Measurements from ENCODE around the gene MAP3K5.
"Not testable (repeated sequence)": the region's sequence is repeated elsewhere in the genome, so short reads cannot be mapped to it uniquely, and the experiment has no call there.

Gene MAP3K5

DNA sequence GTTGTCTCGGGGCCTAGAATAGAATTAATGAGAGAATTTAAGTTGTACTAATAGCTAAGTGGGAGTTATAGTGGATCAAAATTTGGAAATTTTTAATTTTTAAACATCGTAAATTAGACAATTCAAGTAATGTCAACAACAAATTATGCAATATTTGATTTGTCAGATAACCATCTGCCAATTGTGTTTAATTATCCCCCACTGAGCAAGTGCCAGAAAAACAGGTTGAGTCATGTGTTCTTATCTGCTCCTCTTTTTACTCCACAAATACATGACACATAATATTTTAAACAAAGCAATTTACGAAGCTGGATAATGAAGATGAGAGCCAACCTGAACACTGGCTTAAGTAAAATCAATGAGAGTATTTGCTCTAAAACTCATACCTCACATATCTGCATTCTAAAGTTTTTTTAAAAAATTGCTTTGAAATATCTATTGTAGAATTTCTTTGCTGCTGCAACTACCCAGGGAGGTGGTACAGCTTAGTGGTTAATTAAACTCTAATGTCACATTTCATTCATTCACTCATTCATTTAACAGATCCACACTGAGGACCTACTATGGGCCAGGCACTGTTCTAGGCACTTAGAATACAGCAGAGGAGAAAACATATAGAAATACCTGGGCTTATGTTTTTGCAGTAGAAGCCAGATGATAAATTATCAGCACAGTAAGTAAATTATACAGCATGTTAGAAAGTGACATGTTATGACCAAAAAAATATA is 184.9 kb downstream of the MAP3K5 start:
- DNase-seq: no peak

DNA sequence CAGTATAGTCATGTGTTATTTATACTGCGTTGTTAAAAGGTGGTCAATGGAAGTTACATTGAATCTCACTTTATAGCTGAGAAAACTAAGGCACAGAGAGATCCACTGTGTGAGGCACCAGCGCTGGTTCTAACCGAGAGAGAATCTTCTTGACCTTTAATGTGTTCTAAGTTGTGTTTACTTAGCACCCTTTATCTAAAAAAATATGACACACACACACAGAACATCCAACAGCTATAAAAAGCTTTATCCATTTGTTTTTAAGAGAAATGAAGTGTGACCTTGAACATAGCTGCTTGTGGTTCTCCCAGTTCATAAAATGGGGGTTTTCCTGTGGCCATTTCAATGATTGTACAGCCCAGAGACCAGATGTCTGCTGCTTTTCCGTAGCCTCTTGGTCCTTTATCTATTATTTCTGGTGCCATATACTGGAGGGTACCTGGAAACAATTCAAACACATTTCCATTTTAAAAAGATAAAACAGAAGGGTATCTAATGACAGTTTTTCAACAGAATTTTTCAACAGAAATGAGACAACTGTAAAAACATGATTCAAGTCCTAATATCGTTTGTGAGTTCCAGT is 187.3 kb downstream of the MAP3K5 start:
- DNase-seq: no peak

GRCh38 chr6:136604328-136604825 is 187.9 kb downstream of the MAP3K5 start:
- no peak for DNase-seq

GRCh38 chr6:136600818-136601217 is 191.5 kb downstream of the MAP3K5 start:
- DNase-seq: no peak

- DNase-seq: no peak
These were observed 192.8 kb downstream of the MAP3K5 start for GRCh38 chr6:136599329-136600011.

GRCh38 chr6:136598048-136598447 is 194.2 kb downstream of the MAP3K5 start:
- no peak for DNase-seq

DNA sequence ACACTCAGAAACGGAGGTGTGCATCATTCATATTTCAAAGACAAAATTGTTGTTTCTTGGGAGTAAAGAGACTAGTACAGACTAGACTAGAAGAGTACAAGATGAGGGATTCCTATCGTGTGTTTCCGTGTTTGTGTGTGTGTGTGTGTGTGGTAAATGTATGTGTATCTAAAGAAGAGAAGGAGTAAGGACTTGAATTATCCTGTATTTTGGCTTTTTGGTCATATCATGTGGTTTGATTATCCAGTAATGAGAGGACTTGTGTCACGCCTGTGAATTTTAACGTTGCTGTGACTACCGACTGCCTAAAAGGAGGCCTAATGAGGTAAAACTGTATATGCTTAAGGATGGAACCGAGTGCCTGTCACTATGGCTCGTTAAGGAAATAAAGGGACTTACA is 197.6 kb downstream of the MAP3K5 start:
- peak in 1 of 2 experiments; percentile 56 for DNase-seq

DNA sequence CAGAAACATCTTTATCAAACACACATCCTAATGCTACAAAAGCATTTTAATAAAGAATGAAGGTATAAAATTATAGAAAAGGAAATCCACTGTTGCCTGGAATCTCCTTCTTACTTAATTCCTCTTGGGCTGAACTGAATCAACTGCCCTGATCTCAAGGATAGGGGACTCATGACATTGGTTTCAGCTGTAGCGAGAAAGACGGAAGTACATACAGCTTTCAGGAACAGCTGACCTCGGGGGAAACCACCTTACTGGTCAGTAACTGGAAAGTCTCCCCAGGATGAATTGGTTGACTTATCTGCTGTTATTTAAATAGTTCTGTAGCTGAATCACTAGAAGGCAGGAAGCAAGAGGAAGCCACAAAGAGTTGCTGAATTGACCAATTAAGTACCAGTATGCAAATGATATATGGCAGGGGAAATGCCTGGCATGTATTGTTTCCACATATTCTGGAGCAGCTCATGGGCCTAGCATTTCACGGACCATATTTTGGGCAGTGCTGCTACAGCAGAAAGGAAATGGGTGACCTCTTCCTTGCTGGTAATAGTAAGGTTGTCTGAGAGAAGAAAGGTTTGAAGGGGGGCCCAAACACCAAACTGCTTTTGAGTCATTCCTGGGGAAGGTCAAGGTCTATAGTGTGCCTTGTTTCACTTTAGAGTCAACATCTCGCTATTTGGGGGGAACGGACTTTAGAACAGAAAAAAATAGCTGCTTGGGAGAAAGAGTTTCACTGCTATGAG is 198.4 kb downstream of the MAP3K5 start:
- DNase-seq: peak; percentile 96 to 99

- DNase-seq: no peak
These were observed 199.2 kb downstream of the MAP3K5 start for GRCh38 chr6:136592930-136593673.

GRCh38 chr6:136591617-136592016 is 200.7 kb downstream of the MAP3K5 start:
- DNase-seq: no peak

DNA sequence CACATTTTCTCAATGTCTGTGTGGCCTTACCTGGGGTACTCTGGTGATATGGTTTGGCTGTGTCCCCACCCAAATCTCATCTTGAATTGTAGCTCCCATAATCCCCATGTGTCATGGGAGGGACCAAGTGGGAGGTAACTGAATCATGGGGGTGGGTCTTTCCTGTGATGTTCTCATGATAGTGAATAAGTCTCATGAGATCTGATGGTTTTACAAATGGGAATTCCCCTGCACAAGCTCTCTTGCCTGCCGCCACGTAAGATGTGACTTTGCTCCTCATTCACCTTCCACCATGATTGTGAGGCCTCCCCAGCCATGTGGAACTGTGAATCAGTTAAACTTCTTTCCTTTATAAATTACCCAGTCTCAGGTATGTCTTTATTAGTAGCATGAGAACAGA is 201.4 kb downstream of the MAP3K5 start:
- DNase-seq: not testable (repeated sequence)

- DNase-seq: no peak
These were observed 204.8 kb downstream of the MAP3K5 start for GRCh38 chr6:136587527-136587926.

DNA sequence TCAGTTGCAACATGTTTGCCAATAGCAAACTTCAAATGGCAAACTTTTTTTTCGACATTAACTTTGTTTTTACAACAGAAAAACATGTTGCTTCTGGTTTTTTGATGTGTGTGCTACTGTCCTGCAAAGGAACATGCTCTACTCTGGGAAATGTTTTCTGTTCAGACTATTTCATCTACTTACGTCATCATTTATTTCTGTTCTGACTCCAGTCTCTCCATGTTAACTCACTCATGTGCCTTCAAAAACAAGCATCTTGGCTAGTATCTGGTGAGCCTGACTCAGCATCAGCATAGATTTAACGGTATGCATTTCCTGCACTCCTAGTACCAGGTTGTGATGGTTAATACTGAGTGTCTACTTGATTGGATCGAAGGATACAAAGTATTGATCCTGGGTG is 206.0 kb downstream of the MAP3K5 start:
- no peak for DNase-seq

DNA sequence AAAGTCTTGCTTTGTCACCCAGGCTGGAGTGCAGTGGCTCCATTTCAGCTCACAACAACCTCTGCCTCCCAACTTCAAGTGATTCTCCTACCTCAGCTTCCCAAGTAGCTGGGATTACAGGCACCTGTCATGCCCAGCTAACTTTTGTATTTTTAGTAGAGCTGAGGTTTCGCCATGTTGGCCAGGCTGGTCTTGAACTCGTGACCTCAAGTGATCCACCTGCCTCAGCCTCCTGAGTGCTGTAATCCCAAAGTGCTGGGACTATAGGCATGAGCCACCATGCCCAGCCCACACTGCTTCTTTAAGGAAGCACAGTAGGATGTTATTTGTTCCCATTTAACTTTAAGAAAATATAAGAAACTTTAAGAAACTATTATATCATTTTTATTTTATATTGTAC is 206.8 kb downstream of the MAP3K5 start:
- not testable (repeated sequence) for DNase-seq

- not testable (repeated sequence) for DNase-seq
These were observed 208.0 kb downstream of the MAP3K5 start for GRCh38 chr6:136584290-136584689.

DNA sequence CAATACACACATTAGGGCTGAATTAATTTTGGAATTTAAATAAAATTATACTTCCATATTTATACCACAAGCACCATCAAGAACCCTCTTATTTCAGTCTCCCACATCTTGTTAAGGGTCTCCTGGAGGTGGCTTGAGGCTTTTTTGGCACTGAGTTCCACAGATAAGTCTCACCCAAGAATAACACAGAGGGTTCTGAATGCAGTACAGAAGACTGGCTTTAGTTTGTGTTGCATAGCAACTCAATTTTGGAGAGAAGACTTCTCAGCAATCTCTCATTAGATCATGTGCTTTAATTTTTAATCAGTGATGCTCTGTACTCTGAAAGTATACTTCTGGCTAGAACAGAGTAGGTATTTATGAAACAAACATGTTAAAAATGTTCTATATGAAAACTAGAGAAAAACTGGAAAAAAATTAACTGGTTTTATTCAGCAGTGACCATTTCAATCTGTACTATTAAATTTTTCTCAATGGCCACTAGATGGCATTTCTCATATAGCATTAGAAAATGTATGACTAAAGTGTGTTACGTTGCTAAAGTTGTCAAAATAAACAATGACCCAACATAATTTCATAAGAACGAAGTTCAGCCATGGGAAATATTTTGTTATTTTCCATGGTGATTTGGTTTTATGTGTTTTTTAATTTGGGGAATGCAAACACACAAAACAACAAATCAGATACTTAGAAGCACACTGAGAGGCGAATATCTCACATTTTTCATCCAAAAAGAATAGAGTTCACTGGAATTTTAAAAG is 209.4 kb downstream of the MAP3K5 start:
- peak; percentile 26 to 85 for DNase-seq

DNA sequence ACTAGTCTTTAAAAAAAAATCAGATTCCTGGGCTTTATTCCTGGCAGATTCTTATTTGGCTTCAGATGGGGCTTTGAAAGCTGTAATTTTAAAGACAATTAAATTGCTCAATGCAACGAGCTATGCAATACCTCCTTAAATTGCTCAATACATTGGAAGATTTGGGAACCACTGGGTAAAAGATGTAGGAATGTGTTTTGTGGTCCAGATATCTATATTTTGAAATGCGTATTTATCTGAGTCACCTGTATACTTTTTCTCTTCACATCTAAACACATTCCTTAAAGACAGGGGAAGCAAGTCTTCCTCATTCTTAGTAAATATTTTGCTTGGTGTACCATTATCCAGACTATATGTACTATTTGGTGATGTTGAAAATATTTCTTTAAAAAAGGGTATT is 212.5 kb downstream of the MAP3K5 start:
- DNase-seq: no peak

- DNase-seq: no peak
These were observed 215.5 kb downstream of the MAP3K5 start for GRCh38 chr6:136576821-136577220.

DNA sequence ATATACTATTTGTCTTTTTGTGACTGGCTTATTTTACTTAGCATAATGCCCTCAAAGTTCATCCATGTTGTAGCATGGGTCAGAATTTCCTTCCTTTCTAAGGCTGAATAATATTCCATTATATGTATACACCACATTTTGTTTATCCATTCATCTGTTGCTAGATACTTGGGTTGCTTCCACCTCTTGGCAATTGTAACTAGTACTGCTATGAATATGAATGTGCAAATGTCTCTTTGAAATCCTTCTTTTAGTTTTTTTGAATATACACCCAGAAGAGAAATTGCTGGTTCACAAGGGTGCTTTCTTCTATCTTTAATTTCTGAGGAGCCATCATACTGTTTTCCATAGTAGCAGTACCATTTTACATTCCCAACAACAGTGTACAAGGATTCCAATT is 220.8 kb downstream of the MAP3K5 start:
- DNase-seq: no peak

GRCh38 chr6:136571065-136571464 is 221.2 kb downstream of the MAP3K5 start:
- DNase-seq: no peak

DNA sequence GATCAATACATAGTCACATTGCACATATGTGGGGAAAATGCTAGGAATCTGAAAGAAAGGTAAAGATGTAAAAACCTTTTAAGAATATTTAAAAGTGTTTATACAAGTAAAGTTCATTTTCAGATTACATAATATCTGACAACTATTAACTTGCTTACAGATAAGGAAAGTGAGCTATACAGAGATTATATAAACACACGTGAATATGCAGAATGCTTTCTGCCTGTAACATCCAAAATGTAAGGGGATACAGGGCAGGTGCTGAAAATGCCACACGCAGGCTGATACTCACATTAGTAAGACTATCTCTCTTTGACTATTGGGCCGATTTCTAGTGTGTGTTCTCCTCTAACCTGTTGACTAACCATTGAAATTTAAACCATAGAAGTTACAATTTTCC is 224.1 kb downstream of the MAP3K5 start:
- no peak for DNase-seq

DNA sequence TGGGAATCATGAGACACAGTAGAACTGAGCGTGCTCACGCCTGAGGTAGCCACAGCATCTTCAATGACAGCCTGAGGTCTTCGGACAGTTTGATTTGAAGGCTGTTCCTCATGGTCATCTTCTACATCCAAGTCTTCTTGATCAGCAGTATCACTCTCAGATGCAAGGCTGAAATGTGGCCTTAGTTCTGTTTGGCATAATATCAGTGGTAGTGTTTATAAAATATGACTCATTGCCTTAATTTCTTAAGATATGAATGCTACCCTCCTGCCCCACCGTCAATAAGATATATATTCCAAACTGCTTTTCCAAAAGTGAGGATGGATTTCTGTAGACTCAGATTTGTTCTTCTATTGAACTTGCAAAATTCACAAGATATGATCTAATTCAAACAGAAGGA is 224.6 kb downstream of the MAP3K5 start:
- no peak for DNase-seq
